Breast epithelium (tissue), 4 donors: Measurements from ENCODE around the gene ANKRD10. TPM values are rescaled to one million over a fixed set of nuclear protein-coding genes. Genes with fewer than 3 reads are reported as not detected.

Experiments used
- DNase-seq, 2 donors: peaks; one replicate each; pipeline ENCODE4 v3.0.0-alpha.2; 2019; ENCODE audit warnings: low spot score in 2 of 2
- H3K27ac ChIP-seq, 2 donors: fragments of 200-600 bp; sonication (generic) in 1 of 2; one replicate each; pipeline ENCODE4 v1.5.1; 2016 to 2019; ENCODE audit warnings: mild to moderate bottlenecking in 1 of 2
- H3K27me3 ChIP-seq, 2 donors: fragments of 200-600 bp; sonication (generic) in 1 of 2; one replicate each; pipeline versions ENCODE4 v1.5.1 to v1.6.0; 2017 to 2019; ENCODE audit warnings: control low read depth in 1 of 2, mild to moderate bottlenecking in 1 of 2
- H3K36me3 ChIP-seq: fragments of 200-600 bp; one replicate; pipeline ENCODE4 v1.5.1; 2019
- H3K4me1 ChIP-seq, 2 donors: fragments of 200-600 bp; sonication (generic); one replicate each; pipeline ENCODE4 v1.5.1; 2016 to 2019; ENCODE audit warnings: control low read depth in 1 of 2
- H3K4me3 ChIP-seq, 3 donors: fragments of 200-600 bp; sonication (generic); 1 replicate in 2 of 3; 2 replicates in 1 of 3; pipeline ENCODE4 v1.5.1; 2016 to 2019; ENCODE audit warnings: mild to moderate bottlenecking in 3 of 3, moderate library complexity in 2 of 3
- H3K9me3 ChIP-seq, 2 donors: fragments of 200-600 bp; sonication (generic) in 1 of 2; one replicate each; pipeline ENCODE4 v1.5.1; 2016 to 2019; ENCODE audit warnings: control low read depth in 1 of 2
- POLR2A ChIP-seq: fragments of 450-650 bp; IDR thresholded peaks from one replicate; pipeline ENCODE4 v1.6.1; 2016; ENCODE audit warnings: antibody characterized with exemption, mild to moderate bottlenecking, moderate library complexity
- POLR2AphosphoS5 ChIP-seq, 3 donors: sonication (generic); formaldehyde crosslinking; IDR thresholded peaks; one replicate each; pipeline ENCODE4 v1.6.1; 2017; ENCODE audit warnings: antibody characterized with exemption in 3 of 3
- intact Hi-C: fragments of 100-400 bp; cut with DNase I; formaldehyde crosslinking; loops from one replicate; pipeline ENCODE4 v1.15.1; 2023; ENCODE audit warnings: low total_unique reads
- total RNA-seq, 3 donors: library from RNA; depleted of rRNA; stranded (reverse); fragments of >200 nt; gene quantifications; one replicate each; pipeline ENCODE4 v1.1.0, GENCODE V29; 2016
- TF ChIP-seq, protein P1 (sequence below), 3 donors: fragments of 450-650 bp; IDR thresholded peaks; one replicate each; pipeline ENCODE4 v1.5.1; 2016 to 2017; ENCODE audit warnings: antibody characterized with exemption in 3 of 3, mild to moderate bottlenecking in 3 of 3, moderate library complexity in 3 of 3

Gene ANKRD10
- total RNA-seq, 3 donors from 2014 or later, result 133 to 206 (median 193) TPM

DNA sequence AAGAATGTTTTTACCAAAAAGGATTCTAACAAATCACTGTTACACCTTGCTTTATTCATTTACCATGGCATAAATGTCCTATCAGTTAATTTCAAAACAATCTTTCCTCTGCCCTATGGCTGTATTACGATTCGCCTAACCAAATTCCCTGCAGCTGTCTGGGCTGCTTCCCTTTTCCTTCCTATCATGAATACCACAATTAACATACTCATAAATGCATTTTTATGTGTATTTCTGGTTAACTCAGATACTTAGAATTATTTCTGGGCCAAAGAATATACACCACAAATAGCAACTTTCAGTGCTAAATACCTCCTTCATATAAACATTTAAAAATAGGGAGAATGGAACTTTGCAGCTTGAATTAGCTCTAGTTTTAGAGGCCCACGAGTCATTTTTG lies 30.4 kb downstream of the ANKRD10 start:
- TF ChIP-seq POLR2A (no peak), POLR2AphosphoS5 (IDR thresholded peaks at IDR 0.05) (no peak)
- TF ChIP-seq, protein P1, sequence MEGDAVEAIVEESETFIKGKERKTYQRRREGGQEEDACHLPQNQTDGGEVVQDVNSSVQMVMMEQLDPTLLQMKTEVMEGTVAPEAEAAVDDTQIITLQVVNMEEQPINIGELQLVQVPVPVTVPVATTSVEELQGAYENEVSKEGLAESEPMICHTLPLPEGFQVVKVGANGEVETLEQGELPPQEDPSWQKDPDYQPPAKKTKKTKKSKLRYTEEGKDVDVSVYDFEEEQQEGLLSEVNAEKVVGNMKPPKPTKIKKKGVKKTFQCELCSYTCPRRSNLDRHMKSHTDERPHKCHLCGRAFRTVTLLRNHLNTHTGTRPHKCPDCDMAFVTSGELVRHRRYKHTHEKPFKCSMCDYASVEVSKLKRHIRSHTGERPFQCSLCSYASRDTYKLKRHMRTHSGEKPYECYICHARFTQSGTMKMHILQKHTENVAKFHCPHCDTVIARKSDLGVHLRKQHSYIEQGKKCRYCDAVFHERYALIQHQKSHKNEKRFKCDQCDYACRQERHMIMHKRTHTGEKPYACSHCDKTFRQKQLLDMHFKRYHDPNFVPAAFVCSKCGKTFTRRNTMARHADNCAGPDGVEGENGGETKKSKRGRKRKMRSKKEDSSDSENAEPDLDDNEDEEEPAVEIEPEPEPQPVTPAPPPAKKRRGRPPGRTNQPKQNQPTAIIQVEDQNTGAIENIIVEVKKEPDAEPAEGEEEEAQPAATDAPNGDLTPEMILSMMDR (IDR thresholded peaks at IDR 0.05), result no peak
- intact Hi-C loops, result no loop called here
- Histone ChIP-seq H3K4me1 (no peaks in the 10 kb centered on the region), H3K36me3 (no peaks in the 10 kb centered on the region), H3K27ac (no peak overlapping the region), H3K9me3 (no peaks in the 10 kb centered on the region), H3K4me3 (no peak overlapping the region), H3K27me3 (no peaks in the 10 kb centered on the region)
- DNase-seq, result no peak

DNA sequence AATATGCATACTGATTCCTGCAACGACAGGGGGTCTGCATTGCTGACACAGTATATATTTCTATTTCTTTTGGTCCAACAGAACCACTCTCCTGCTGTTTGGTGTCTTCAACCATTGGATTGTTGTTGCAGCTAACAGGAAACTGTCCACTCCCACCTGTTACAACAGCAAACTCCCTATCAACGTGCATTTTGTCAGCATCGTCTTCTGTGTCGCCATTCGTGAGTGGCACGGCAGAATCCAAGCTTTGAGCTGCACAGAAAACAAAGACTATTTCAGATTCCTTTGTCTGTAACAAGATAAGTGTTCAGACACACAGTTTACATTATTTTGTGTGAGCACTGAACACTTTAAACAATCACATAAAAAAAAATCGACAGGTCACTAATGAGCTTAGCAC lies 31.3 kb downstream of the ANKRD10 start:
- H3K9me3 ChIP-seq, result no peaks in the 10 kb centered on the region
- TF ChIP-seq POLR2AphosphoS5 (IDR thresholded peaks at IDR 0.05) (no peak), POLR2A (no peak)
- TF ChIP-seq, protein P1 (IDR thresholded peaks at IDR 0.05), result no peak
- H3K36me3 ChIP-seq, result no peaks in the 10 kb centered on the region
- intact Hi-C loops, result no loop called here
- H3K4me3 ChIP-seq, result no peak overlapping the region
- no peak overlapping the region for H3K27ac ChIP-seq
- H3K27me3 ChIP-seq, result no peaks in the 10 kb centered on the region
- DNase-seq, result no peak
- H3K4me1 ChIP-seq, result no peaks in the 10 kb centered on the region

DNA sequence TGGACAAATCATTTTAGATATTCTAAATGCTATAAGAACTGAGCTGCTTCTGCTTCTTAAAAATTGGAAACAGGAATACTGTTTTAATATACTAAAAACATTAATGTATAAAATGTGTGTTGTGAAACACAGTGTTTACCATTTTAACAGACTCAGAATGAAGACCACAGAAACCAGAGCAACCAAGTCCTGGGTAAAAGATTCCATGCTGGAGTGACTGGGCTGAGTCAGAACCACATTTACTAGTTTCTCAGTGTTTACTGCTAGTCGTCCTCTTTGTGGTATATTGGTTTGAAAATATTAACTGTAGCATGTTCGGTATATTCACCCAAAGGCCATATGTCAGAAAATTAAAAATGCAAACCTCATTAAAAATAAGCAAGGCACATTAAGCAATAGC lies 31.9 kb downstream of the ANKRD10 start:
- no peaks in the 10 kb centered on the region for H3K9me3 ChIP-seq
- no peaks in the 10 kb centered on the region for H3K27me3 ChIP-seq
- H3K36me3 ChIP-seq, result no peaks in the 10 kb centered on the region
- intact Hi-C loops, result no loop called here
- DNase-seq, result no peak
- no peaks in the 10 kb centered on the region for H3K4me1 ChIP-seq
- no peak overlapping the region for H3K4me3 ChIP-seq
- no peak overlapping the region for H3K27ac ChIP-seq
- no peak for TF ChIP-seq POLR2AphosphoS5 (IDR thresholded peaks at IDR 0.05)
- no peak for TF ChIP-seq POLR2A
- TF ChIP-seq, protein P1 (IDR thresholded peaks at IDR 0.05), result no peak

- no peaks in the 10 kb centered on the region for H3K9me3 ChIP-seq
- TF ChIP-seq, protein P1 (IDR thresholded peaks at IDR 0.05), result no peak
- TF ChIP-seq POLR2AphosphoS5 (IDR thresholded peaks at IDR 0.05) (no peak), POLR2A (no peak)
- no peak overlapping the region for H3K4me3 ChIP-seq
- intact Hi-C loops, result no loop called here
- DNase-seq, result no peak
- H3K4me1 ChIP-seq, result no peaks in the 10 kb centered on the region
- H3K27me3 ChIP-seq, result no peaks in the 10 kb centered on the region
- no peaks in the 10 kb centered on the region for H3K36me3 ChIP-seq
- H3K27ac ChIP-seq, result no peak overlapping the region
Observed at GRCh38 chr13:110881839-110882627, 32.8 kb downstream of the ANKRD10 start.

GRCh38 chr13:110880627-110881026 lies 34.2 kb downstream of the ANKRD10 start:
- no peak for DNase-seq
- Histone ChIP-seq H3K4me1 (no peaks in the 10 kb centered on the region), H3K4me3 (no peak overlapping the region), H3K27ac (no peak overlapping the region), H3K27me3 (no peaks in the 10 kb centered on the region), H3K36me3 (no peaks in the 10 kb centered on the region), H3K9me3 (no peaks in the 10 kb centered on the region)
- intact Hi-C loops, result no loop called here
- TF ChIP-seq POLR2AphosphoS5 (IDR thresholded peaks at IDR 0.05), result no peak
- no peak for TF ChIP-seq POLR2A
- TF ChIP-seq, protein P1 (IDR thresholded peaks at IDR 0.05), result no peak
